ENCODE data around the gene CDK4. TPM values are rescaled to one million over a fixed set of nuclear protein-coding genes. Genes with fewer than 3 reads are reported as not detected.
"Not testable (repeated sequence)": the region's sequence is repeated elsewhere in the genome, so short reads cannot be mapped to it uniquely, and the experiment has no call there.

Gene CDK4
- total RNA-seq, 4 donors from 2014 or later: 95.2 to 137 (median 113) TPM

DNA sequence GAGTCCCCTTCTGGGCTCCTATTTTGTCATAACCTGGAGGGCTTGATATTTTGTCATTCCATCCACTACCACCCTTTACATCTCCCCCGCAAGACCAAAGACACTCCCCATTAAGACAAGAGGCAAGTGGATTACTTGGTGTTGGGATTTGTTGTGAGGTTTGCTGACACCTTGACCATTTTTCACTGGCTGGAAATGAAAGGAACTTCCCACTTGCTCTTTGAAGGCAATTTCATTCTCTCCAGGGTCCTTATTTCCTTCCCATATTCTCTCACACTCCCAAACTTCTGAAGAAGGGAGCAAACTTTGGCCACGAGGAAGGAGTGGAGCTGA is 28.5 kb downstream of the CDK4 start:
- DNase-seq: no peak
- Histone ChIP-seq H3K27me3 (no peaks in the 10 kb centered on the region), H3K4me1 (peaks cover 9 to 24% of the 10 kb centered on the region in 2 donors), H3K36me3 (peaks cover 23 to 27% of the 10 kb centered on the region in 2 donors), H3K9me3 (no peaks in the 10 kb centered on the region), H3K27ac (no peak overlapping the region), H3K4me3 (replicated peaks in 1 of 3) (no peak overlapping the region)
- TF ChIP-seq POLR2A (IDR thresholded peaks at IDR 0.05): no peak
- whole genome bisulfite sequencing, 2 donors: 69 to 70% methylated on average over 2 of the region's 2 CpGs
- intact Hi-C loops (cut with DNase I): no loop called here

GRCh38 chr12:57722716-57723629 is 29.1 kb downstream of the CDK4 start:
- peaks cover 30 to 31% of the 10 kb centered on the region in 2 donors for H3K36me3 ChIP-seq

GRCh38 chr12:57721846-57722608 is 30.1 kb downstream of the CDK4 start:
- WGBS, 2 donors: 96% methylated on average over 16 of the region's 16 CpGs
- H3K27ac ChIP-seq; DNase-seq; H3K9me3 ChIP-seq; intact Hi-C loops (cut with DNase I); H3K27me3 ChIP-seq; H3K4me3 ChIP-seq (replicated peaks in 1 of 3): not testable (repeated sequence)
- peaks cover 3 to 15% of the 10 kb centered on the region in 2 donors for H3K4me1 ChIP-seq
- peaks cover 37 to 38% of the 10 kb centered on the region in 2 donors for H3K36me3 ChIP-seq

More at GRCh38 chr12:57722716-57723629, 29.1 kb downstream of the CDK4 start:
- DNase-seq: no peak
- WGBS, 2 donors: 61 to 62% methylated on average over 11 of the region's 11 CpGs
- Histone ChIP-seq H3K27me3 (no peaks in the 10 kb centered on the region), H3K4me3 (replicated peaks in 1 of 3) (no peak overlapping the region), H3K4me1 (peaks cover 9 to 24% of the 10 kb centered on the region in 2 donors), H3K9me3 (no peaks in the 10 kb centered on the region), H3K27ac (no peak overlapping the region)
- TF ChIP-seq CTCF (IDR thresholded peaks at IDR 0.05): no peak
- TF ChIP-seq POLR2A (IDR thresholded peaks at IDR 0.05): no peak
- intact Hi-C loops (cut with DNase I): no loop called here

- TF ChIP-seq POLR2A (IDR thresholded peaks at IDR 0.05) (no peak), CTCF (IDR thresholded peaks at IDR 0.05) (no peak)
- intact Hi-C loops (cut with DNase I): no loop called here
- no peak overlapping the region for H3K27ac ChIP-seq
- H3K27me3 ChIP-seq: no peaks in the 10 kb centered on the region
- H3K36me3 ChIP-seq: peaks cover 47 to 48% of the 10 kb centered on the region in 2 donors
- no peak overlapping the region for H3K4me3 ChIP-seq (replicated peaks in 1 of 3)
- no peaks in the 10 kb centered on the region for H3K9me3 ChIP-seq
- no peak for DNase-seq
- H3K4me1 ChIP-seq: peaks cover 0 to 4% of the 10 kb centered on the region in 2 donors
- WGBS, 2 donors: 85 to 94% methylated on average over 11 of the region's 11 CpGs
Observed at GRCh38 chr12:57720606-57721595, 31.2 kb downstream of the CDK4 start.

- H3K4me1 ChIP-seq: no peaks in the 10 kb centered on the region
- 93 to 94% methylated on average over 18 to 20 of the region's 20 CpGs for WGBS, 2 donors
- DNase-seq: no peak
- no peak for TF ChIP-seq CTCF (IDR thresholded peaks at IDR 0.05)
- TF ChIP-seq POLR2A (IDR thresholded peaks at IDR 0.05): no peak
- intact Hi-C loops (cut with DNase I): no loop called here
- no peak overlapping the region for H3K27ac ChIP-seq
- H3K4me3 ChIP-seq (replicated peaks in 1 of 3): no peak overlapping the region
- peaks cover 47 to 48% of the 10 kb centered on the region in 2 donors for H3K36me3 ChIP-seq
- no peaks in the 10 kb centered on the region for H3K27me3 ChIP-seq
- no peaks in the 10 kb centered on the region for H3K9me3 ChIP-seq
Observed at GRCh38 chr12:57719777-57720605, 32.1 kb downstream of the CDK4 start.

All from thyroid gland (tissue), 4 donors.